K562 (cell line): Measurements from ENCODE around the gene TWSG1. TPM values are rescaled to one million over a fixed set of nuclear protein-coding genes. Genes with fewer than 3 reads are reported as not detected.

Experiments used
- ATAC-seq: fragments of 200-7000 bp; cut with Tn5 transposase; 3 replicates; pipeline ENCODE4 v1.9.1; 2020; ENCODE audit warnings: moderate library complexity
- BruUV-seq: library from RNA; stranded (reverse); fragments of 400-500 nt; replicated peaks from 2 replicates; lab custom pipeline; 2021; lab: Mats Ljungman, UMichigan
- CTCF ChIA-PET: fragments of 300-600 bp; formaldehyde crosslinking; extraction: SDS; loops from one replicate; lab custom pipeline; 2021; ENCODE audit warnings: low intra/inter-chr PET ratio; lab: Yijun Ruan, JAX
- POLR2A ChIA-PET: fragments of 300-600, 350-650 bp; sonication (Branson Sonifier 250); formaldehyde crosslinking; extraction: SDS; loops from one replicate; lab custom pipeline; 2021; ENCODE audit warnings: antibody characterized with exemption, inconsistent platforms; lab: Yijun Ruan, JAX
- DNase-seq, 4 experiments: peaks; one replicate each; pipeline versions ENCODE4 v3.0.0 to v3.0.0-alpha.2; 2011 to 2018; ENCODE audit warnings: low spot score in 3 of 4, mixed read lengths in 3 of 4; ENCODE audit errors: extremely low read depth in 1 of 4
- FAIRE-seq: peaks from 2 replicates; lab custom pipeline; 2011; peaks lifted over from hg19 to GRCh38; lab: Jason Lieb, UNC
- H2AFZ ChIP-seq: 2 replicates; pipeline ENCODE4 v1.6.0; 2011; ENCODE audit warnings: low read depth, low read length, control low read depth, inconsistent platforms
- H3K27ac ChIP-seq: fragments of 200-600 bp; 3 replicates; pipeline ENCODE4 v1.8.0; 2011; ENCODE audit warnings: low read depth, mild to moderate bottlenecking, control low read depth, inconsistent platforms, low read length, moderate library complexity, mixed read lengths; ENCODE audit errors: extremely low read depth
- H3K27me3 ChIP-seq, 2 experiments: fragments of 300-600 bp in 1 of 2; 2 replicates in 1 of 2; 3 replicates in 1 of 2; pipeline versions ENCODE4 v1.6.0 to v1.8.0; 2011; ENCODE audit warnings: inconsistent platforms in 2 of 2, low read length in 2 of 2, mild to moderate bottlenecking in 1 of 2, mixed read lengths in 1 of 2, moderate library complexity in 1 of 2; ENCODE audit not compliant: control insufficient read depth in 2 of 2, insufficient read depth in 2 of 2
- H3K36me3 ChIP-seq: fragments of 300-600 bp; 3 replicates; pipeline ENCODE4 v1.8.0; 2011; ENCODE audit warnings: mild to moderate bottlenecking, low read length, inconsistent platforms; ENCODE audit not compliant: control insufficient read depth, insufficient read depth
- H3K4me1 ChIP-seq, 2 experiments: fragments of 200-600 bp in 1 of 2; replicated peaks in 1 of 2; 2 replicates in 1 of 2; 3 replicates in 1 of 2; pipeline versions ENCODE4 v1.5.1 to v1.8.0; 2011; ENCODE audit warnings: inconsistent platforms in 2 of 2, low read length in 2 of 2, mild to moderate bottlenecking in 1 of 2, mixed read lengths in 1 of 2, moderate library complexity in 1 of 2; ENCODE audit not compliant: control insufficient read depth in 2 of 2, insufficient read depth in 2 of 2
- H3K4me2 ChIP-seq: 2 replicates; pipeline ENCODE4 v1.6.1; 2011; ENCODE audit warnings: low read length, control low read depth, inconsistent platforms, mixed read lengths; ENCODE audit not compliant: insufficient read depth
- H3K4me3 ChIP-seq: fragments of 200-600 bp; sonication (generic), shearing (Covaris generic); 2 replicates; pipeline ENCODE4 v1.5.1; 2016; ENCODE audit warnings: control low read depth, inconsistent platforms
- H3K79me2 ChIP-seq: fragments of 200-600 bp; 3 replicates; pipeline ENCODE4 v1.8.0; 2011; ENCODE audit warnings: low read length, inconsistent platforms; ENCODE audit not compliant: control insufficient read depth, insufficient read depth
- H3K9ac ChIP-seq, 2 experiments: 2 replicates each; pipeline versions ENCODE4 v1.6.0 to v1.6.1; 2011; ENCODE audit warnings: low read depth in 2 of 2, low read length in 2 of 2, control low read depth in 1 of 2, inconsistent platforms in 1 of 2, mild to moderate bottlenecking in 1 of 2, mixed read lengths in 1 of 2; ENCODE audit not compliant: insufficient read depth in 1 of 2
- H3K9me1 ChIP-seq: one replicate; pipeline ENCODE4 v1.6.0; 2011; ENCODE audit warnings: inconsistent platforms, mild to moderate bottlenecking, low read length, moderate library complexity; ENCODE audit not compliant: control insufficient read depth, insufficient read depth
- H3K9me3 ChIP-seq: replicated peaks from 2 replicates; pipeline ENCODE4 v1.5.1; 2011; ENCODE audit warnings: low read depth, low read length, inconsistent platforms; ENCODE audit not compliant: control insufficient read depth, insufficient read depth
- H4K20me1 ChIP-seq: replicated peaks from 2 replicates; pipeline ENCODE4 v1.6.1; 2011; ENCODE audit warnings: low read length, inconsistent platforms, mixed read lengths; ENCODE audit not compliant: control insufficient read depth, insufficient read depth
- BRF1 ChIP-seq: IDR thresholded peaks from 3 replicates; pipeline ENCODE4 v1.6.1; 2011; ENCODE audit warnings: borderline replicate concordance, mild to moderate bottlenecking; ENCODE audit not compliant: insufficient read length; ENCODE audit errors: extremely low read depth
- CHD4 ChIP-seq: fragments of 200-600 bp; sonication (generic); IDR thresholded peaks from 3 replicates; pipeline ENCODE4 v1.6.1; 2012; ENCODE audit warnings: low read depth, mild to moderate bottlenecking, mixed read lengths, low read length, inconsistent platforms; ENCODE audit not compliant: insufficient read depth, insufficient replicate concordance, poor library complexity, severe bottlenecking
- DIDO1 ChIP-seq: fragments of 450-650 bp; IDR thresholded peaks from 2 replicates; pipeline ENCODE4 v1.6.1; 2016; ENCODE audit warnings: low read depth, missing biosample characterization, missing genetic modification characterization
- FOXP1 ChIP-seq: sonication (generic); formaldehyde crosslinking; IDR thresholded peaks from 2 replicates; pipeline ENCODE4 v1.8.0; 2022; ENCODE audit warnings: mild to moderate bottlenecking, missing genetic modification reagents
- HDAC1 ChIP-seq, 2 experiments: fragments of 450-650 bp; IDR thresholded peaks; 2 replicates each; pipeline ENCODE4 v1.6.1; 2016 to 2017; ENCODE audit warnings: inconsistent platforms in 1 of 2, mild to moderate bottlenecking in 1 of 2, moderate library complexity in 1 of 2
- HDGF ChIP-seq: fragments of 450-650 bp; IDR thresholded peaks from 2 replicates; pipeline ENCODE4 v1.6.1; 2016
- HNRNPK ChIP-seq: fragments of 200-400 bp; formaldehyde crosslinking; IDR thresholded peaks from one replicate; pipeline ENCODE4 v1.6.1; 2018; ENCODE audit warnings: mild to moderate bottlenecking, low read depth, low read length; ENCODE audit not compliant: poor library complexity, severe bottlenecking
- NFRKB ChIP-seq: fragments of 450-650 bp; IDR thresholded peaks from 2 replicates; pipeline ENCODE4 v1.6.1; 2016; ENCODE audit warnings: low read depth
- PHF21A ChIP-seq: fragments of 450-650 bp; IDR thresholded peaks from 2 replicates; pipeline ENCODE4 v1.6.1; 2017; ENCODE audit warnings: low read depth, borderline replicate concordance
- SMAD4 ChIP-seq: fragments of 250-450 bp; sonication (Bioruptor Pico); conservative IDR thresholded peaks from 2 replicates; pipeline ENCODE4 v1.8.0; 2021; ENCODE audit warnings: inconsistent platforms, mild to moderate bottlenecking, moderate library complexity
- ZBTB2 ChIP-seq: fragments of 450-650 bp; IDR thresholded peaks from 2 replicates; pipeline ENCODE4 v1.6.1; 2016; ENCODE audit warnings: antibody characterized with exemption
- ZFP36 ChIP-seq: fragments of 150-350 bp; IDR thresholded peaks from 2 replicates; pipeline ENCODE4 v1.6.1; 2018; ENCODE audit warnings: low read length, low read depth; ENCODE audit not compliant: partially characterized antibody
- ZNF24 ChIP-seq: fragments of 450-650 bp; IDR thresholded peaks from 2 replicates; pipeline ENCODE4 v1.6.1; 2016
- ZNF408 ChIP-seq: fragments of 250-450 bp; sonication (Bioruptor Pico); IDR thresholded peaks from 2 replicates; pipeline ENCODE4 v1.4.0; 2020; ENCODE audit warnings: low read depth, mild to moderate bottlenecking, moderate library complexity
- WGBS: fragments of 100-300 bp; shearing (Covaris generic); methylation state at CpG from one replicate; pipeline ENCODE4 v1.1.6; 2016; ENCODE audit warnings: low coverage, mixed read lengths; ENCODE audit not compliant: insufficient coverage; ENCODE audit errors: missing lambda C conversion rate; 5-methylcytosine and 5-hydroxymethylcytosine counted together
- in situ Hi-C: fragments of 300-500 bp; cut with MboI; formaldehyde crosslinking; loops from 4 replicates; pipeline ENCODE4 v1.15.0; 2018; ENCODE audit warnings: inconsistent platforms, mixed read lengths
- intact Hi-C: fragments of 100-400 bp; cut with micrococcal nuclease; formaldehyde crosslinking; loops from 2 replicates; pipeline ENCODE4 v1.14.2; 2022
- polyA plus RNA-seq, 8 experiments: library from polyadenylated mRNA; depleted of rRNA in 4 of 8; stranded (reverse) in 5 of 8; unstranded in 3 of 8; fragments of >200 nt; fragmentation: Nextera tagmentation in 2 of 8; fragmentation: Illumina TruSeq in 1 of 8; extraction: Ambion mirVana in 2 of 8; extraction: Trizol in 1 of 8; gene quantifications; 2 replicates each; pipeline versions ENCODE4 v1.2.1 to v1.2.3, GENCODE V29; 2011 to 2014; ENCODE audit warnings: inconsistent platforms in 1 of 8, missing spikeins in 1 of 8
- total RNA-seq, 7 experiments: library from RNA; depleted of rRNA in 6 of 7; stranded (reverse); fragments of >200 nt in 6 of 7; fragmentation: Illumina TruSeq in 2 of 7; extraction: Trizol in 2 of 7; gene quantifications; 2 replicates each; pipeline versions ENCODE4 v1.2.1 to v1.2.3, GENCODE V29; 2011 to 2021; ENCODE audit warnings: low replicate concordance in 1 of 7
- TF ChIP-seq, protein P1 (sequence below): fragments of 250-450 bp; sonication (Bioruptor Pico); IDR thresholded peaks from 2 replicates; pipeline ENCODE4 v1.5.1; 2021; ENCODE audit warnings: mild to moderate bottlenecking
- TF ChIP-seq, protein P2 (sequence below): fragments of 450-650 bp; IDR thresholded peaks from 2 replicates; pipeline ENCODE4 v1.6.1; 2016; ENCODE audit warnings: low read depth, mild to moderate bottlenecking, moderate library complexity

The TWSG1 gene
- total and polyA plus RNA-seq, 9 of the 15 experiments (the other 6 are each of a cell fraction or from before 2014, with no cell fraction given): 10.4 to 37.2 (median 25.1) TPM

- TF ChIP-seq ZBTB2 (no peak), BRF1 (no peak)
- TF ChIP-seq, all 486 proteins: peak for 0
Observed at GRCh38 chr18:9365406-9365805, 30.8 kb downstream of the TWSG1 start (continued).

DNA sequence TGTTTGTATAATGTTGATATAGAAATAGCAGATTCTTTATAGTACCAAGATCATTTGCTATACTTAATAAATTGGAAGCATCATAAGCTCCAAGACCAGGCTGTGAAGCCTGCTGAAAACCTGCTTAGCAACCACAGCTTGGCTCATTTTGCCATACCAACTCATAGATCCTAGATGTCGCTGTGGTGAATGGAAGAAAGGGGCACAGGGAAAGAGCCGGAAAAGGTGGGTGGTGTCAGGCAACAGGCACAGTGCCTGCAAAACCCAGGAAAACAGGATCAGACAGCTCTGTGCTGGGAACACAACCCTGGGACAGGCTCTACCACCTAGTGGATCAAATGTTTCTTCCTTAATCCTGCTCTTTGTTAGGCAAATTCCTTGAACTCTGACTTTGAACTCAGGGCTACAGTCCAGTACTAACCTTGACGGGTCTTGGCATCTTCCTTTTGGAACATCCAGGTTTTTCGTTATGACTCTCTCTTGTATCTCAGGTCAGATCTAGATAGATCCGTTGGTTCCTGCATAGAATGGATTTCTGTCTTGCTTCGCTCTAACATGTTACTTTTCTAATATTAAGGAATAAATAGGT is 31.6 kb downstream of the TWSG1 start:
- no peaks in the 10 kb centered on the region for H3K4me1 ChIP-seq
- H3K4me3 ChIP-seq: no peak overlapping the region
- peaks cover 20% of the 10 kb centered on the region; the same call in 2 of the 3 replicates for H3K36me3 ChIP-seq
- H3K27ac ChIP-seq: no peak overlapping the region
- 82% methylated on average over 6 of the region's 6 CpGs for WGBS
- POLR2A ChIA-PET: interaction anchor here (0.5 to 1.6 kb wide), 3 partner anchors 7 to 145 kb away, joined by 3 to 4 read pairs (median 4); no protein-coding TSS in a partner anchor
- H4K20me1 ChIP-seq: no peaks in the 10 kb centered on the region
- BruUV-seq: no TSS peak
- intact Hi-C loops: no loop called here
- no peaks in the 10 kb centered on the region for H3K9me1 ChIP-seq
- no peaks in the 10 kb centered on the region for H3K27me3 ChIP-seq
- in situ Hi-C loops: no loop called here
- DNase-seq (no peak), ATAC-seq (no peak), FAIRE-seq (no peak)
- no peak overlapping the region for H2AFZ ChIP-seq
- H3K4me2 ChIP-seq: no peak overlapping the region
- H3K9ac ChIP-seq: no peak overlapping the region
- no peaks in the 10 kb centered on the region for H3K9me3 ChIP-seq
- H3K79me2 ChIP-seq: no peaks in the 10 kb centered on the region
- CTCF ChIA-PET: no interaction called here
- TF ChIP-seq NFRKB (no peak), FOXP1 (no peak), ZNF24 (no peak), PHF21A (no peak), SMAD4 (CRISPR knock-in tag) (no peak), HNRNPK (no peak), ZNF408 (CRISPR knock-in tag) (no peak), ZFP36 (no peak), CHD4 (no peak), HDGF (no peak), HDAC1 (IDR thresholded peaks at IDR 0.05) (no peak), DIDO1 (tag) (no peak)
- TF ChIP-seq, protein P1, sequence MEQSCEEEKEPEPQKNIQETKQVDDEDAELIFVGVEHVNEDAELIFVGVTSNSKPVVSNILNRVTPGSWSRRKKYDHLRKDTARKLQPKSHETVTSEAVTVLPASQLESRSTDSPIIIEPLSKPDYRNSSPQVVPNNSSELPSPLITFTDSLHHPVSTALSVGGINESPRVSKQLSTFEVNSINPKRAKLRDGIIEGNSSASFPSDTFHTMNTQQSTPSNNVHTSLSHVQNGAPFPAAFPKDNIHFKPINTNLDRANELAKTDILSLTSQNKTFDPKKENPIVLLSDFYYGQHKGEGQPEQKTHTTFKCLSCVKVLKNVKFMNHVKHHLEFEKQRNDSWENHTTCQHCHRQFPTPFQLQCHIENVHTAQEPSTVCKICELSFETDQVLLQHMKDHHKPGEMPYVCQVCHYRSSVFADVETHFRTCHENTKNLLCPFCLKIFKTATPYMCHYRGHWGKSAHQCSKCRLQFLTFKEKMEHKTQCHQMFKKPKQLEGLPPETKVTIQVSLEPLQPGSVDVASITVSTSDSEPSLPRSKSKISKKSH (CRISPR knock-in tag): no peak
- TF ChIP-seq, protein P2, sequence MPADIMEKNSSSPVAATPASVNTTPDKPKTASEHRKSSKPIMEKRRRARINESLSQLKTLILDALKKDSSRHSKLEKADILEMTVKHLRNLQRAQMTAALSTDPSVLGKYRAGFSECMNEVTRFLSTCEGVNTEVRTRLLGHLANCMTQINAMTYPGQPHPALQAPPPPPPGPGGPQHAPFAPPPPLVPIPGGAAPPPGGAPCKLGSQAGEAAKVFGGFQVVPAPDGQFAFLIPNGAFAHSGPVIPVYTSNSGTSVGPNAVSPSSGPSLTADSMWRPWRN: no peak
